Psoas muscle (tissue), 8 donors: ENCODE results near the gene LDLRAD4. TPM values are rescaled to one million over a fixed set of nuclear protein-coding genes. Genes with fewer than 3 reads are reported as not detected.
A peak's percentile ranks its signal among the peaks of the same experiment; 100 is the strongest.

ENCODE experiments used
- ATAC-seq, 4 donors: fragments of 200-7000 bp; cut with Tn5 transposase; one replicate each; pipeline ENCODE4 v1.9.1; 2020; ENCODE audit warnings: moderate library complexity in 3 of 4, mild to moderate bottlenecking in 2 of 4
- DNase-seq, 2 donors: peaks; one replicate each; pipeline ENCODE4 v3.0.0-alpha.2; 2020
- H3K27ac ChIP-seq: fragments of 200-600 bp; one replicate; pipeline ENCODE4 v1.8.0; 2022
- H3K27me3 ChIP-seq, 3 donors: fragments of 200-600 bp in 1 of 3; one replicate each; pipeline versions ENCODE4 v1.6.1 to v1.8.0; 2013 to 2022; ENCODE audit warnings: low read length in 2 of 3, mild to moderate bottlenecking in 2 of 3, moderate library complexity in 1 of 3; ENCODE audit not compliant: insufficient read depth in 3 of 3
- H3K36me3 ChIP-seq, 2 donors: fragments of 200-600 bp in 1 of 2; one replicate each; pipeline versions ENCODE4 v1.6.1 to v1.8.0; 2013 to 2022; ENCODE audit warnings: low read depth in 1 of 2, mild to moderate bottlenecking in 1 of 2, moderate library complexity in 1 of 2; ENCODE audit not compliant: insufficient read depth in 1 of 2
- H3K4me1 ChIP-seq: fragments of 200-600 bp; one replicate; pipeline ENCODE4 v1.8.0; 2022
- H3K4me3 ChIP-seq: fragments of 200-600 bp; one replicate; pipeline ENCODE4 v1.8.0; 2022; ENCODE audit warnings: mild to moderate bottlenecking
- H3K9me3 ChIP-seq: fragments of 200-600 bp; one replicate; pipeline ENCODE4 v1.8.0; 2022
- WGBS, 3 donors: extraction: QIAGEN DNeasy Blood & Tissue Kit; methylation state at CpG; one replicate each; pipeline versions ENCODE4 v1.1.6 to v1.1.7; 2013; 5-methylcytosine and 5-hydroxymethylcytosine counted together
- intact Hi-C, 2 donors: fragments of 100-400 bp; cut with DNase I; formaldehyde crosslinking; loops; one replicate each; pipeline versions ENCODE4 v1.11.0 to v1.14.2; 2022
- polyA plus RNA-seq, 3 donors: library from polyadenylated mRNA; stranded (reverse); fragments of 200-250 nt; gene quantifications; one replicate each; pipeline ENCODE4 v1.2.3, GENCODE V29; 2013
- total RNA-seq, 4 donors: library from RNA; stranded (reverse); fragmentation: NEBNext Ultra II Directional in 2 of 4; extraction: Animal tissue kit (Norgen Biotek cat#: 25700) in 2 of 4; gene quantifications; one replicate each; pipeline versions ENCODE4 v1.2.1 to v1.2.4, GENCODE V29; 2021 to 2023
- TF ChIP-seq, protein P1 (sequence below): fragments of 200-600 bp; IDR thresholded peaks from one replicate; pipeline ENCODE4 v1.8.0; 2022; ENCODE audit warnings: antibody characterized with exemption
- donor health status: healthy with polysubstance abuse.
- donor health status: DM: no; HTN: no; CAD: no; lungs with moderate emphysema.
- donor health status: Bipolar disorder and iron deficiency.
- donor health status: healthy.
- donor health status: DM: yes; HTN: yes; CAD: no.
- donor health status: DM: no; HTN: no; CAD: no.
- donor health status: DM: no; HTN: no; CAD: no.
- donor health status: DM: yes; HTN: yes; CAD: no.

LDLRAD4 gene
- total and polyA plus RNA-seq, 7 donors: 1.8 to 13.9 (median 3.8) TPM

GRCh38 chr18:13613591-13614501 lies 395.3 kb downstream of the LDLRAD4 start:
- Histone ChIP-seq H3K36me3 (no peaks in the 10 kb centered on the region), H3K4me1 (peaks cover 26% of the 10 kb centered on the region), H3K27me3 (no peaks in the 10 kb centered on the region), H3K27ac (peak overlapping the region; percentile 92), H3K9me3 (no peaks in the 10 kb centered on the region), H3K4me3 (no peak overlapping the region)
- no peak for ATAC-seq
- TF ChIP-seq, protein P1, sequence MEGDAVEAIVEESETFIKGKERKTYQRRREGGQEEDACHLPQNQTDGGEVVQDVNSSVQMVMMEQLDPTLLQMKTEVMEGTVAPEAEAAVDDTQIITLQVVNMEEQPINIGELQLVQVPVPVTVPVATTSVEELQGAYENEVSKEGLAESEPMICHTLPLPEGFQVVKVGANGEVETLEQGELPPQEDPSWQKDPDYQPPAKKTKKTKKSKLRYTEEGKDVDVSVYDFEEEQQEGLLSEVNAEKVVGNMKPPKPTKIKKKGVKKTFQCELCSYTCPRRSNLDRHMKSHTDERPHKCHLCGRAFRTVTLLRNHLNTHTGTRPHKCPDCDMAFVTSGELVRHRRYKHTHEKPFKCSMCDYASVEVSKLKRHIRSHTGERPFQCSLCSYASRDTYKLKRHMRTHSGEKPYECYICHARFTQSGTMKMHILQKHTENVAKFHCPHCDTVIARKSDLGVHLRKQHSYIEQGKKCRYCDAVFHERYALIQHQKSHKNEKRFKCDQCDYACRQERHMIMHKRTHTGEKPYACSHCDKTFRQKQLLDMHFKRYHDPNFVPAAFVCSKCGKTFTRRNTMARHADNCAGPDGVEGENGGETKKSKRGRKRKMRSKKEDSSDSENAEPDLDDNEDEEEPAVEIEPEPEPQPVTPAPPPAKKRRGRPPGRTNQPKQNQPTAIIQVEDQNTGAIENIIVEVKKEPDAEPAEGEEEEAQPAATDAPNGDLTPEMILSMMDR: no peak
- intact Hi-C loops: loop anchor here in 1 of 2 donors (5.0 to 10.0 kb wide), 2 partner anchors 49 to 392 kb away; no protein-coding TSS in a partner anchor
- WGBS, 3 donors: 90 to 94% (median 91%) methylated on average over 21 of the region's 21 CpGs
- DNase-seq: no peak

DNA sequence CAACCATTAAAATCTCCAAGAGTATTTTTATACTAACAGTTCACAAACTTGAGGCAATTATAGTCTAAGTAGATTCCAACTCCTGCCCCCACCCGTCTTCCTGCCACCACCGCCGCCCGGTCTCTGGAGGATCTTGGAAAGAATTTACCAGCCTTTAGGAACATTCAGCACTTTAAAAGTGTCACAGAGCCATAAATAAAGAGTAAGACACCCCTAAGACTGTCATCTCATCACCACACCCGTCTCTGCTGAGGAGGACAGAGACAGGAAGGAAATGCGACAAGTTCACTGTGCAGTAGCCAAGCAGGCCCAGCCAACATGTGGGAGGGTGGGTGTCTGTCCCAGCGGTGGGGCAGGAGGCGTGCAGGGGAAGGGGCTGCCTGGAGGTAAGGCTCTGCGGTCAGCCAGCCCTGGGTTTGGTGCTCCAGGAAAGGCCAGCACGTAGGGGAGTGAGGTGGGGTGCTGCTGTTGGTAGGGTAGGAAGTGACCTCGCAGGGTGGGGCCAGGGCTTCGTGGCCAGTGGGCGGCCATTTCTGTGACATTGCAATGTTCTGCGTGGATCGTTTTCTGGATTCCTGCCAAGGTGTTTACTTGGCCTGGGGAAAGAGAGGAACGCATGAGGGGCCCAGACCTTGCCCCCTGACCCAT lies 396.2 kb downstream of the LDLRAD4 start:
- H3K36me3 ChIP-seq: no peaks in the 10 kb centered on the region
- DNase-seq (peak; percentile 42 to 62), ATAC-seq (peak; percentile 28 to 55 (median 40))
- TF ChIP-seq, protein P1: no peak
- H3K4me3 ChIP-seq: peak overlapping the region; percentile 19
- no peaks in the 10 kb centered on the region for H3K9me3 ChIP-seq
- 40 to 51% (median 49%) methylated on average over 16 of the region's 16 CpGs for WGBS, 3 donors
- H3K27me3 ChIP-seq: no peaks in the 10 kb centered on the region
- peak overlapping the region; percentile 92 for H3K27ac ChIP-seq
- intact Hi-C loops: loop anchor here in 1 of 2 donors (5.0 to 10.0 kb wide), 2 partner anchors 50 to 392 kb away; no protein-coding TSS in a partner anchor
- peaks cover 26% of the 10 kb centered on the region for H3K4me1 ChIP-seq

- intact Hi-C loops: loop anchor here in 1 of 2 donors (10.0 kb wide), 1 partner anchor 51 kb away; no protein-coding TSS in a partner anchor
- 39 to 52% (median 42%) methylated on average over 8 of the region's 8 CpGs for WGBS, 3 donors
Observed at GRCh38 chr18:13615432-13615861, 396.9 kb downstream of the LDLRAD4 start.

GRCh38 chr18:13616041-13616440 lies 397.5 kb downstream of the LDLRAD4 start:
- DNase-seq (no peak), ATAC-seq (no peak)
- peak overlapping the region; percentile 92 for H3K27ac ChIP-seq
- TF ChIP-seq, protein P1: no peak
- H3K27me3 ChIP-seq: no peaks in the 10 kb centered on the region
- H3K36me3 ChIP-seq: no peaks in the 10 kb centered on the region
- no peaks in the 10 kb centered on the region for H3K9me3 ChIP-seq
- intact Hi-C loops: loop anchor here in 1 of 2 donors (10.0 kb wide), 1 partner anchor 51 kb away; no protein-coding TSS in a partner anchor
- H3K4me1 ChIP-seq: peaks cover 17% of the 10 kb centered on the region
- H3K4me3 ChIP-seq: no peak overlapping the region
- whole genome bisulfite sequencing, 3 donors: 84 to 87% (median 86%) methylated on average over 5 of the region's 5 CpGs

More at GRCh38 chr18:13615432-13615861, 396.9 kb downstream of the LDLRAD4 start:
- Histone ChIP-seq H3K4me1 (peaks cover 23% of the 10 kb centered on the region), H3K27me3 (no peaks in the 10 kb centered on the region), H3K4me3 (peak overlapping the region; percentile 19), H3K27ac (peak overlapping the region; percentile 92), H3K36me3 (no peaks in the 10 kb centered on the region), H3K9me3 (no peaks in the 10 kb centered on the region)
- DNase-seq (no peak), ATAC-seq (peak; percentile 84 to 92 (median 92))
- TF ChIP-seq, protein P1: no peak
